Neuron (in vitro differentiated cells): ENCODE results near the gene SLC4A11.
"Not testable (repeated sequence)": the region's sequence is repeated elsewhere in the genome, so short reads cannot be mapped to it uniquely, and the experiment has no call there.

Source experiments
- H2AFZ ChIP-seq: one replicate; pipeline ENCODE4 v1.6.1; 2013; ENCODE audit warnings: low read depth, mild to moderate bottlenecking, inconsistent platforms, low read length, moderate library complexity
- H3K27me3 ChIP-seq: one replicate; pipeline ENCODE4 v1.6.1; 2013; ENCODE audit warnings: low read length; ENCODE audit not compliant: insufficient read depth
- H3K36me3 ChIP-seq: one replicate; pipeline ENCODE4 v1.6.1; 2013; ENCODE audit warnings: low read length; ENCODE audit not compliant: insufficient read depth
- H3K4me1 ChIP-seq: one replicate; pipeline ENCODE4 v1.6.1; 2013; ENCODE audit warnings: low read length; ENCODE audit not compliant: insufficient read depth
- H3K4me3 ChIP-seq: 2 replicates; pipeline ENCODE4 v1.5.1; 2013; ENCODE audit warnings: mild to moderate bottlenecking, low read length, moderate library complexity
- H3K9me3 ChIP-seq: one replicate; pipeline ENCODE4 v1.6.1; 2013; ENCODE audit warnings: low read length

The SLC4A11 gene

DNA sequence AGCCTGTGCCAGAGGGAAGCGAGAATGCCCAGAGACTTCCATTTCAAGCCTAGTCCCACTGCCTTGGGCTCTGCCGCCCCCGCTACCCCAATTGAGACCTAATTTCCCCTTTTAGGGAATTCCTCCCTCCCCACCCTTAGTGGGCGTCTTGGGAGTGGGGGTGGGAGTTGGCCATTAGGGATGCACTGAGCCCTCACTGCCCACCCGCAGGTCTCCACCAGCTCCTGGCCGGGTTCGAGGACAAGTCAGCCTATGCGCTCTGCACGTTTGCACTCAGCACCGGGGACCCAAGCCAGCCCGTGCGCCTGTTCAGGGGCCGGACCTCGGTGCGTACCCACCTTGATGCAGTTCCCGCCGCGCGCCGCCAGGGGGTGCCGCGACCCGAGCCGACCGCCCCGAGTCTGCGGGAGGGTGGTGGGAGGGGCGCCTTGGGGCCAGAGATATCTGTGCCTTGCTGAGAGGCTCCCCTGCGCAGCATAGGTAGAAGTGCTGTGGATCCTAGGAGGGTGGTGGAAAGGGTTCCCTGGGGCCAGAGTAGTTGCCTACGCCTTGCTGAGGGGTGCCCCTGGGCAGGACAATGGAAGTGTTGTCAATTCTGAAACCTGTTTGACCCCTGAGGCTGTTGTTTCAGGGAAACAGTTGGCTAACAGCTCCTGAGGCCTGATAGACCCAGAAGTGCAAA lies 20.5 kb downstream of the SLC4A11 start:
- Histone ChIP-seq H3K9me3 (no peaks in the 10 kb centered on the region), H2AFZ (no peak overlapping the region), H3K4me3 (no peak overlapping the region), H3K27me3 (no peaks in the 10 kb centered on the region), H3K36me3 (peaks cover 51% of the 10 kb centered on the region), H3K4me1 (no peaks in the 10 kb centered on the region)

DNA sequence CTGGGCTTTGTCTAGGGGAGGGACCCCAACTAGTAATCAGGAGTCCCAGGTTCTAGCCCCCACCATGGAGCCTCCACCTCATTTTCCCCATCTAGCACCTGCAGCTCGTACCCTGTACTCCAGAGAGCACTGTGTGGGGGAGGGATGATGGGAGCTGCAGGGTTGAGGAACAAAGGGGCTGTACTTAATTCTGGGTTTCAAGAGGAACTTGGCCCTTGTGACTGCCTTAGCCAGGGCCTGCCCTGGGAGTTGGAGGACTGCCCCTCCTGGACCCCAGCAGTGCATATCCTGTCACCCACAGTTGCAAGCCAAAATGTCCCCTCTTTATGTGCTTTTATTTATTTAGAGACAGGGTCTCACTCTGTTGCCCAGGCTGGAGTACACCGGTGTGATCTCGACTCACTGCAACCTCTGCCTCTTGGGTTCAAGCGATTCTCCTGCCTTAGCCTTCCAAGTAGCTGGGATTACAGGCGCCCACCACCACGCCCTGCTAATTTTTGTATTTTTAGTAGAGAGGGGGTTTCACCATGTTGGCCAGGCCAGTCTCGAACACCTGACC lies 23.6 kb downstream of the SLC4A11 start:
- H2AFZ ChIP-seq, H3K9me3 ChIP-seq: not testable (repeated sequence)
- peaks cover 31% of the 10 kb centered on the region for H3K36me3 ChIP-seq

DNA sequence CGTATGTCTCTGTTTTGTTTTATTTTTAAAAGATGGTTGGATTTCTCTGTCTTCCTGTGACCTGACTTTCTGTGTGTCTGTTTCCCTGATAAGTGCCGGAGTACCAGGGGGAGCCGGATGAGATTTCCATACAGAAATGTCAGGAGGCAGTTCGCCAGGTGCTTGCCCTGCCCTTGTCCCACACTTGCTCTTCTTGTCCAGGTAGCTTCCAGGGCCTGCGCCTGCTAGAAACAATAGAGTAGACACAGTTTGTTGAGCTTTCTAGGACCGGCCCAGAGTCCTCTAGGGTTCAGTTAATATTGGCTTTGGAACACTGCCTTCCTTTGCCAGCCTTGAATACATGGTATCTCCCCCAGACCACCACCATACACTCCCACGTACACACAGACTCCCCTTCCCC lies 25.8 kb downstream of the SLC4A11 start:
- Histone ChIP-seq H3K9me3 (no peaks in the 10 kb centered on the region), H3K36me3 (peaks cover 22% of the 10 kb centered on the region), H3K4me3 (no peak overlapping the region), H3K4me1 (peaks cover 15% of the 10 kb centered on the region), H2AFZ (no peak overlapping the region), H3K27me3 (no peaks in the 10 kb centered on the region)

More for the DNA sequence above, 23.6 kb downstream of the SLC4A11 start:
- not testable (repeated sequence) for H3K4me3 ChIP-seq, H3K27me3 ChIP-seq, H3K4me1 ChIP-seq

DNA sequence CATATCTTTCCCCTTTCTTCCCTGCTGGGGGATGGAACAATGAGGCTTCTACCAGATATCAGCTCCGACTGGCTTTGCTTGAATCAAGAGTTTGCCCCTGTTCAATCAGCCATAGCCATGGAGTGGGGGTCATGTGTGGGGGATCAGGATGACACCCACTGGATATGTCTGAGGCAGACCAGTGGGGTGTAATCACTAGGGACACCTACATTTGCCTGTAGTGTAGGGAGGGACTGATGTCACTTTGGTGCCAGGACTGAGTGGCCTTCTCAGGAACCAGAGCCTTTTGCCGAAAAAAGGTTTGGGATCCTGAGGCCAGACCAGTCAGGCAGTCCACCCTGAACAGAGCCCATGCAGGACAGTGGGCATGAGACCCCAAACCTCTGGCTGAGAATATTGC lies 28.6 kb downstream of the SLC4A11 start:
- Histone ChIP-seq H3K36me3 (peaks cover 14% of the 10 kb centered on the region), H3K27me3 (no peaks in the 10 kb centered on the region), H3K9me3 (no peaks in the 10 kb centered on the region), H3K4me1 (peaks cover 19% of the 10 kb centered on the region), H2AFZ (no peak overlapping the region), H3K4me3 (peak overlapping the region; percentile 76)

DNA sequence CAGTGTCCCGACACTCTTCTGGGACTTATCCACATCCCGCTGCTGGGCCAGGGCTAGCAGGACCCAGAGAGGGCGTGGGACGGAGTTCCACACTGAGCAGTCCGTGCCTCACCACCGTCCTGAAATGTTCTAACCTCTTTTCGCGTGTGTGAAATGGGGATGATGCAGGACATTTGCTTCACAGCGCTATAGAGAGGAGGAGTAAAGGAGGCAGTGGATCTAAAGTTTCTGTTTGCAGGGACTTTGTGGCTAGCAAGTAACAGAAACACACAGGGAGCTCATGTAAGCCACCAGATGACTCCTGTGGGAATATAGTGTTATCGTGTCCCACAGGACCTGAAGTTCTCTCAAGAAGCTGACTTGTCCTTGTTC lies 29.1 kb downstream of the SLC4A11 start:
- H3K9me3 ChIP-seq, result no peaks in the 10 kb centered on the region
- H3K36me3 ChIP-seq, result peaks cover 13% of the 10 kb centered on the region
- no peaks in the 10 kb centered on the region for H3K27me3 ChIP-seq
- H3K4me3 ChIP-seq, result peak overlapping the region; percentile 76
- peak overlapping the region; percentile 80 for H2AFZ ChIP-seq
- peaks cover 19% of the 10 kb centered on the region for H3K4me1 ChIP-seq

DNA sequence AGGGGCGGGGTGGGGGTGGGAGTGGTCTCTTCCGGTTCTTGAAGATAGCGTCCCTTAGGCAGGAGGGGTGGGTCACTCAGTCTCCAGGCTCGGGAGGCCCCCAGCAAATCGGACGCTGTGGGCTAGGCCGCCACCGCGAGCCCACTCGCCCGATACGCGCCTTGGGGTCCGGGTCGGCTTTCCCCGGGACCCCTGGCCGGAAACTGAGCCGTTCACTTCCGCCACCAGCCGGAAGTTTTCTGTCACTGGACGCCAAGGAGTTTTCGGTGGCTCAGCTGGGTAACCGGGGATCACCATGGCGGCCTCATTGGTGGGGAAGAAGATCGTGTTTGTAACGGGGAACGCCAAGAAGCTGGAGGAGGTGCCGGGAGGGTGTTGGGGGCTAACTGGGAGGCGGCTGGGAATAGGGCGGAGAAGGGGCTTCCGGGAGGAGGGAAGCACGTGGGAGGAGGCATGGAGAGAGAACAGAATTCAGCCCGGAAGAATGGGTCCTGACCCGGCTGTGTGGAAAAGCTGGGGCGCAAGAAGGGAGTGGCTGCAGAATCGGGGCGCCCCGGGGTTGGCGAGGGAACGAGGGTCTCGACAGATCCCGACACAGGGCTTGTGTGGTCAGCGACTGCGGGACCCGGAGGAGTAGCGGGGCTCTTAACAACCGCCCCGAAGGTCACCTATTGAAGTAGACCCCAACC lies 29.6 kb downstream of the SLC4A11 start, which contains the start of gene ITPA:
Gene ITPA (plus strand): TSS at position 242 of the 689 bp plus-strand sequence. CDS start 54 bp downstream, at position 296.
- Histone ChIP-seq H3K27me3 (no peaks in the 10 kb centered on the region), H3K4me3 (peak within 1 kb of the TSS; percentile 76), H2AFZ (peak within 1 kb of the TSS; percentile 80), H3K4me1 (peaks cover 19% of the 10 kb centered on the region), H3K36me3 (peaks cover 13% of the 10 kb centered on the region), H3K9me3 (no peaks in the 10 kb centered on the region)

DNA sequence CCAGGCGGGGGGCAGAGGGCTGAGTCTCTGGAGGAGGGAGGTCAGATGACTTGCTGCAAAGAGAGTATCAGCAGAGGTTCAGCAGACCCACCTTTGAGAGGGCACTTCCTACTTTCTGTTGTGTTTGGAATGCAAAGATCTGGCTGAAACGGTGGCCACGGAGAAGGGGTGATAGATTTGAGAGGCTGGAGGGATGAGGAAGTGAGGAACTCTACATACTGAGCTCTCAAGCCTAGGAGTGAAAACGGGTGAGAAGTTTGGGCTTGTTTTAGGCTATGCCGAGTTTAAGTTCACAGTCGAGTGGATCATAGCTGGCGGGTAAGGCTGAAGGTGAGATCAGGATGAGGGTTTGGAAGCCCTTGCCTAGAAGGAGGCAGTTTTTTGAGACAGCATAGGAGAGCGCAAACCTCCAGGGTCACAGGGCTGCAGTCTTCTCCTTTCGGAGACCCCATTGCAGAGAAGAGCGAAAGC lies 30.2 kb downstream of the SLC4A11 start:
- Histone ChIP-seq H3K4me3 (peak overlapping the region; percentile 76), H3K27me3 (no peaks in the 10 kb centered on the region), H3K4me1 (peaks cover 19% of the 10 kb centered on the region)

DNA sequence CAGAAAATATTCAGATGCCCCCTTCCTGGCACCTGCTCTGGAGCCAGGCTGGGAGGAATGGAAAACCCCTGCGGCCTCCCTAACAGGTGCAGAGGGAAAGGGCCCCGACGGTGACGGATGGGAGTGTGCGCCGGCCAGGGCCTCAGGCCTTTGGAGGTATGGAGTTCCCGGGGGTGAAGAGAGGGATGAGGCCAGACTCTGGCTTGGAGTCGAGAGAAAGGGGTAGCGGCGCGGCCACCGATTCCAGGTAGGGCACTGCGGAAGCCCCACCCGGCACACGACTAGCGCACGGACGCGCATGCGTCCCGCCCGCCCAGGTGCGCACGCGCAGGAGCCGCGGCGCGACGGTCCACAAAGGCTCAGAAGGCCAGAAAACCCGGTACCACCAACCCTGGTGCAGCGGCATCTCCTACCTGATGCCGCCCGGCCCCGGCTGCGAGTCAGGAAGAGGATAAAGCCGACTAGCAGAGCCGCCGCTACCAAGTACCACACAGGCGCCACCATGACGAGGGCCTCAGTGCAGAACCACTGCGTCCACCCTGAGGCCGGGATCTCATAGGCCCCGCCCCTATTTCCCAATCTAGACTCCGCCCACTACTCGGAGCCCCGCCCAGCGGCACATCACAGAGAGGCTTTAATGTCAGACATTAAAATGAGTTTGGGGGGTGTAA lies 34.7 kb downstream of the SLC4A11 start, which contains the start of gene DDRGK1:
Gene DDRGK1 (minus strand): TSS at position 559 of the 671 bp plus-strand sequence. CDS start 55 bp downstream, at position 504.
- peak within 1 kb of the TSS; percentile 96 for H3K4me3 ChIP-seq
- H2AFZ ChIP-seq, result peak within 1 kb of the TSS; percentile 59
- peaks cover 16% of the 10 kb centered on the region for H3K4me1 ChIP-seq
- no peaks in the 10 kb centered on the region for H3K9me3 ChIP-seq
- H3K36me3 ChIP-seq, result peaks cover 22% of the 10 kb centered on the region
- H3K27me3 ChIP-seq, result no peaks in the 10 kb centered on the region

More for the DNA sequence above, 30.2 kb downstream of the SLC4A11 start:
- Histone ChIP-seq H3K36me3 (peaks cover 10% of the 10 kb centered on the region), H2AFZ (peak overlapping the region; percentile 80), H3K9me3 (no peaks in the 10 kb centered on the region)

DNA sequence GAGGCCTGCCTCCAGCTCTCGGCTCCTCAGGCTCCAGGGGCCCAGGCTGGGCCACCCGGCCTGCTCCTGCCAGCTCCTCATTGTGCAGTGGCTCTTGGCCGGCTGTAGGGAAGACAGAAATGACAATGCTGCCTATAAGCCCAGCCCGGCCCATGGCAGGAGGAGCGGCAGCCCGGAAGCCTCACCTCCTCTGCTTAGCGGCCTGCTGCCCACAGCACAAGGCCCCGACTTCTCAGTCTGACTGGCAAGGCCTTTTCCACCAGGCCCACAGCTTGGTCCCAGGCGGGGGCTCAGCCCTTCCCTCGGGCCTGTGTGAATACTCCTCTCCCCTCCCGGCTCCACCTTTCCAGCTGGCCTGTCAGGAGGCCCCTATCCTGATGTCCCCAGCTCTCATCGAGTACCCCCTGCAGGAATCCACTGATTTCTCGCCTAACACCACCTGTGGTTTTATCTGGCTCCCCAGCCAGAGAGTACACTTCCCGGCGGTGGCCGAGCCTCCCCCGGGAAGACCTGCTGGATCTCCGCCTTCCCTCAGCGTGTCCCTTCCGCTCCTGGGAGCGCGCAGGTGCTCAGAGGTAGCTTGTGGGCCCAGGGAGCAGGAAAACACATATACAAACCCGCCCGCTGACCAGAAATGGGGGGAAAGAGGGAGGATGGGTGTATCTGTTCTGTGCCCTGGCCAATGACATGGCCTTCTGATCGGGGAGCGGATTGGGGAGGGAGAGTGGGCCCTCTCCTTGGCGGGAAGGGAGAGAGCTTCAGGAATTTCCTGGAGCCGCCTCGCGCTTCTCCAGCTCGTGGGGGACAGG lies 35.5 kb downstream of the SLC4A11 start:
- Histone ChIP-seq H3K4me3 (peak overlapping the region; percentile 96), H3K4me1 (peaks cover 14% of the 10 kb centered on the region), H3K9me3 (no peaks in the 10 kb centered on the region), H2AFZ (peak overlapping the region; percentile 59), H3K27me3 (no peaks in the 10 kb centered on the region), H3K36me3 (peaks cover 29% of the 10 kb centered on the region)

DNA sequence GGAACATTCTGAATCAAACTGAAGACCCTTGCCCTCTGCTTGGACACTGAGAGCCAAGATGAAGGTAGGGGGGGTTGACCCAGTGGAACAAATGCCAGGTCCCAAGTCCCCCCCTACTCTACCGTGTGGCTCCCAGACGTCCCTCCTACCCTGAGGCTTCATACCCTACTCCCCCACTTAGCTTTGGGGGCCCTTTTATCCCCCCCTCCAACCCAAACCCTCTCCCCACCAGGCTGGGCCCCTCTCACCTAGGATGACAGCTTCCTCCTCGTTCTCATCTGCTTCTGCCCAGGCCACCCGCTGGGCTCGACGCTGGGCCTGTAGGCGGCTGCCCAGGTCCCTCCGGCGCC lies 36.0 kb downstream of the SLC4A11 start:
- Histone ChIP-seq H3K27me3 (no peaks in the 10 kb centered on the region), H3K4me1 (peaks cover 8% of the 10 kb centered on the region), H3K4me3 (peak overlapping the region; percentile 96), H2AFZ (no peak overlapping the region), H3K9me3 (no peaks in the 10 kb centered on the region), H3K36me3 (peaks cover 29% of the 10 kb centered on the region)

DNA sequence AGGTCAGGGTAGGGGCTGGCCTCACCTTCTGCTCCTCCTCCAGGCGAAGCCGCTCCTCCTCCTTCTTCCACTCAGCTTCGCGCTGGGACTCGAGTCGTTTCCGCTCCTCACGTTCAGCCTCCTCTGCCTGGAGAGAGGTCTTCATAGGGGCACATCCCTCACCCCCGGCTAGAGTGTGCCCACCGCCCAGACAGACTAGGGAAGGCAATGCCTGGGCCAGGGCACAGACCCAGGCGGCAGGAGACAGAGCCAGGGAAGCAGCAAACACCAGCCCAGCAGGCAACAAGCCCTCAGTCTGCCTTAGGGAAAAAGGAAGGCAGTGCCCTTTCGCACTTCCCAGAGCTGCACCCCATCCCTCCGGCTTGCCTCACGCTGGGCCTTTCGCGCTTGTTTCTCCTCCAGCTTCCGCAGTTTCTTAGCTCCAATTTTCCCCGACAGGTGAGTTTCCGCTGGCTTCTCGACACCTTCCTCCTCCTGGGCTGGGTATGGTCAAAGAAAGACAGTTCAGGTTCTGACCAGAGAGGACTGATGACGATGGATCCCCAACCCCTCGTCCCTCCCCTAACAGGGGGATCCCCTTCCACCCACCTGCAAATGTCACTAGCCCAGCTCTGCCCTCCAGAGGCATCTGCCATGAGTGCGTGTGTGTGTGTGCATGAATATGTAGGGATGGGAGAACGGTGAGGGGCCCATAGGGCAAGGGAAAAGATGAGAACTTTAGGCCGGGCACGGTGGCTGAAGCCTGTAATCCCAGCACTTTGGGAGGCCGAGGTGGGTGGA lies 38.8 kb downstream of the SLC4A11 start:
- Histone ChIP-seq H3K36me3 (peaks cover 44% of the 10 kb centered on the region), H3K4me1 (peaks cover 7% of the 10 kb centered on the region), H3K9me3 (no peaks in the 10 kb centered on the region), H3K27me3 (no peaks in the 10 kb centered on the region), H3K4me3 (no peak overlapping the region), H2AFZ (no peak overlapping the region)

DNA sequence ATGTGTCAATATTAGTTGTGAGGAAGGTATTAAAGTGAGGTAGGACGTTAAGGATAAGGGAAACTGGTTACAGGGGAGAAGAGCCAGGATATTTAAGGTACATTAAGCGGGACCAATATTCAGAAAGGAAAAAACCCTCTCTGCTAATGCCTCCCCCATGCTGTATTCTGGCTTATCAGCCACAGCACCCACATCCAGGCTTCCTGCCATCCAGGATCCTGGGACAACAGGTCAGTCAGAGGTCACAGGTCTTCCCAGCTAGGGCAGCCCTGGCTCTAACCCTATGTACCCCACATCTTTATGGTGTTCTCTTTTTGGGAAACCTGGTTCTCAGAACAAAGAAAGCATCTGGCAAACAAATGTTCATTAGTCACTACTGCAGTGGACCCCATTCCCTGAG lies 39.8 kb downstream of the SLC4A11 start:
- H3K4me3 ChIP-seq, result no peak overlapping the region
- H3K4me1 ChIP-seq, result peaks cover 7% of the 10 kb centered on the region
- H3K36me3 ChIP-seq, result peaks cover 53% of the 10 kb centered on the region
- H2AFZ ChIP-seq, result no peak overlapping the region
- H3K27me3 ChIP-seq, result no peaks in the 10 kb centered on the region
- no peaks in the 10 kb centered on the region for H3K9me3 ChIP-seq
